Cardiac fibroblast (primary cell): Measurements from ENCODE around the gene KRT26.

ENCODE experiments used
- DNase-seq, 2 donors: peaks; one replicate each; pipeline versions ENCODE4 v3.0.0 to v3.0.0-alpha.2; 2010; ENCODE audit warnings: low read depth in 2 of 2
- H3K4me3 ChIP-seq, 2 donors: replicated peaks in 1 of 2; 1 replicate in 1 of 2; 2 replicates in 1 of 2; pipeline ENCODE4 v1.5.1; 2011; ENCODE audit warnings: low read depth in 2 of 2, low read length in 2 of 2, mild to moderate bottlenecking in 2 of 2, moderate library complexity in 1 of 2
- CTCF ChIP-seq: IDR thresholded peaks from one replicate; pipeline ENCODE4 v1.5.1; 2011; ENCODE audit warnings: low read depth, mild to moderate bottlenecking, low read length, inconsistent platforms

The KRT26 gene

GRCh38 chr17:40720899-40721298 is 51.1 kb downstream of the KRT26 start:
- DNase-seq = no peak
- no peak overlapping the region for H3K4me3 ChIP-seq
- no peak for TF ChIP-seq CTCF

GRCh38 chr17:40718930-40719329 is 53.1 kb downstream of the KRT26 start:
- no peak overlapping the region for H3K4me3 ChIP-seq
- DNase-seq = no peak
- TF ChIP-seq CTCF = no peak

- no peak overlapping the region for H3K4me3 ChIP-seq
- TF ChIP-seq CTCF = no peak
- DNase-seq = no peak
These were observed 54.2 kb downstream of the KRT26 start for GRCh38 chr17:40717776-40718175.
